ENCODE results near the gene FNDC3B. TPM values are rescaled to one million over a fixed set of nuclear protein-coding genes. Genes with fewer than 3 reads are reported as not detected.

Gene FNDC3B
- polyA plus RNA-seq, 1 donor = 25.9 TPM

GRCh38 chr3:172309059-172309458 lies 269.7 kb downstream of the FNDC3B start:
- Histone ChIP-seq H3K4me1 (ENCODE audit: control insufficient read depth, insufficient read depth, low read length) (peaks cover 19% of the 10 kb centered on the region), H3K36me3 (ENCODE audit: control insufficient read depth, insufficient read depth, low read length) (peaks cover 49% of the 10 kb centered on the region), H3K27me3 (ENCODE audit: control insufficient read depth, insufficient read depth, low read length) (no peaks in the 10 kb centered on the region), H3K27ac (ENCODE audit: low read length) (no peak overlapping the region), H3K9me3 (ENCODE audit: control insufficient read depth, low read depth, low read length) (no peaks in the 10 kb centered on the region), H3K4me3 (ENCODE audit: low read length) (no peak overlapping the region)
- DNase-seq = no peak
- WGBS (ENCODE audit: insufficient coverage, low lambda C conversion rate) = no CpG with 5 or more reads among the region's 3 CpGs

DNA sequence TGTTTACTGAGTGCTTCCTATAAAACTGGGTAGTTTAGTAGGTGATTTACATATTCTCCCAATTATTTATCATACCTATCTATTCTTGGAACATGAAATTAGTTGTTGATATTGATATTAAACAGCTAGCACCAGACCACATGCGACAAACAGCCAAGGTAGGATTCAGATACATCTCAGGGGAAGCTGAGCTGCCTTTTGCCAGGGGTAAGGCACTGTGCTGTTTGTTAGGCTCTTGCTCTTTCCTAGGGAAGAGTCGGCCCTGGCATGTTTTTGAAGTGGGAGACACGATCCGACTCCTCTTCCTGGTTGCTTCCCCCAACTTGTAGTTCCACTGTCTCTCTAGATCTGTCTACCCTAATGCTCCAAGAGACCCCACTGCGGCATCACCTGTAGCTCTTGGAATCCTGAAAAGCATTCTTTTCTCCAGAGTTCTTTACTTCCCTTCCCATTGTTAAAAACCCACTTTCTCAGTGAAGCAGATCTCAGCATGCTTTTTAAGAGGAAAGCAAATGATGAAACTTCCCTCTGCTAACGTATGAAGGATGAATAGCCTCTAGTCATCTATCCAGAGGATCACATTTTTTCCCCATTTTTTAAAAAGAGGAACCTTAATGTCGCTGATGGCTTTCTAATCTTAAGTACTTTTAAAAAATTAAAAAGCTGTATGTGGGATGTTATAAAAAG lies 270.5 kb downstream of the FNDC3B start:
- H3K27ac ChIP-seq (ENCODE audit: low read length) = no peak overlapping the region
- no peak for DNase-seq
- H3K4me1 ChIP-seq (ENCODE audit: control insufficient read depth, insufficient read depth, low read length) = peaks cover 27% of the 10 kb centered on the region
- H3K9me3 ChIP-seq (ENCODE audit: control insufficient read depth, low read depth, low read length) = no peaks in the 10 kb centered on the region
- H3K27me3 ChIP-seq (ENCODE audit: control insufficient read depth, insufficient read depth, low read length) = no peaks in the 10 kb centered on the region
- no peak overlapping the region for H3K4me3 ChIP-seq (ENCODE audit: low read length)
- H3K36me3 ChIP-seq (ENCODE audit: control insufficient read depth, insufficient read depth, low read length) = peaks cover 51% of the 10 kb centered on the region
- WGBS (ENCODE audit: insufficient coverage, low lambda C conversion rate) = 100% methylated on average over 1 of the region's 7 CpGs

DNA sequence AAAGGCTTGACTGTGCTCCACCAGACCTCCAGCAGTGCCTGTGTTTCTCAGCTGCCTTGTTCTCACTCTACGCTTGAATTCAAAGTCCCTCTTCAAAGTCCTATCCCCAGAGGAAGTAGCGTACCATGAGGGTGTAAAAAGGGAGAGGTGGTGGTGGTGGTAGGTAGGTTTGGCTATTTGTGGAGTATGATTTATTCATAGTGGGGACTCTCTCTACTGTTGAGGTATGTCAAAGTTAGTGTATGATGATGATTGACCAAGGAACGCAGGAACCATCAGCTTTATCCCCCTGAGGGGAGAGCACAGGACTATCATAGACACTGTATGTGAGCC lies 271.0 kb downstream of the FNDC3B start:
- WGBS (ENCODE audit: insufficient coverage, low lambda C conversion rate) = no CpG with 5 or more reads among the region's 3 CpGs
- DNase-seq = no peak
- no peak overlapping the region for H3K4me3 ChIP-seq (ENCODE audit: low read length)
- no peak overlapping the region for H3K27ac ChIP-seq (ENCODE audit: low read length)
- H3K9me3 ChIP-seq (ENCODE audit: control insufficient read depth, low read depth, low read length) = no peaks in the 10 kb centered on the region
- peaks cover 51% of the 10 kb centered on the region for H3K36me3 ChIP-seq (ENCODE audit: control insufficient read depth, insufficient read depth, low read length)
- peaks cover 27% of the 10 kb centered on the region for H3K4me1 ChIP-seq (ENCODE audit: control insufficient read depth, insufficient read depth, low read length)
- H3K27me3 ChIP-seq (ENCODE audit: control insufficient read depth, insufficient read depth, low read length) = no peaks in the 10 kb centered on the region

- H3K27ac ChIP-seq (ENCODE audit: low read length) = no peak overlapping the region
- no CpG with 5 or more reads among the region's 8 CpGs for WGBS (ENCODE audit: insufficient coverage, low lambda C conversion rate)
- H3K36me3 ChIP-seq (ENCODE audit: control insufficient read depth, insufficient read depth, low read length) = peaks cover 51% of the 10 kb centered on the region
- H3K9me3 ChIP-seq (ENCODE audit: control insufficient read depth, low read depth, low read length) = no peaks in the 10 kb centered on the region
- peaks cover 25% of the 10 kb centered on the region for H3K4me1 ChIP-seq (ENCODE audit: control insufficient read depth, insufficient read depth, low read length)
- DNase-seq = no peak
- H3K27me3 ChIP-seq (ENCODE audit: control insufficient read depth, insufficient read depth, low read length) = no peaks in the 10 kb centered on the region
- H3K4me3 ChIP-seq (ENCODE audit: low read length) = no peak overlapping the region
Observed at GRCh38 chr3:172311217-172311616, 271.8 kb downstream of the FNDC3B start.

DNA sequence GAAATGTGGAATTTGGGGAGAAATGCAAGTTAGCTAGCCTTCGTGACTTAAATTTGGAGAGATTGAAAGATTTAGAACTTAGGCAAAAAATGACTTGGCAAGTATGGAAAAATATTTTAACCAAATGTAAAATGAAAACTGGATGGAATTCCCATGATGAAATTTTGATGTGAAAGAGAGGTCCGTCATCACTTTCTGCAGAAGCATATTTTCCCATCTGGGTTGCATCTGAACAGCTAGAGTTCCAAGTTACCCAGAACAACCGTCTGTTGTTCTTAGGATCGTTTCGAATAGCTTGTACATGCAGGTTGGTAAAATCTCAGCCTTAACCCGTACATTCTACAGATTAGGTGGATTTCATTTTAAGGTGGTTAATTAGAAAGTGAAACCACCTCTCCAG lies 272.6 kb downstream of the FNDC3B start:
- no peak overlapping the region for H3K27ac ChIP-seq (ENCODE audit: low read length)
- H3K27me3 ChIP-seq (ENCODE audit: control insufficient read depth, insufficient read depth, low read length) = no peaks in the 10 kb centered on the region
- H3K4me3 ChIP-seq (ENCODE audit: low read length) = no peak overlapping the region
- H3K4me1 ChIP-seq (ENCODE audit: control insufficient read depth, insufficient read depth, low read length) = peaks cover 24% of the 10 kb centered on the region
- H3K36me3 ChIP-seq (ENCODE audit: control insufficient read depth, insufficient read depth, low read length) = peaks cover 50% of the 10 kb centered on the region
- H3K9me3 ChIP-seq (ENCODE audit: control insufficient read depth, low read depth, low read length) = no peaks in the 10 kb centered on the region
- WGBS (ENCODE audit: insufficient coverage, low lambda C conversion rate) = 95% methylated on average over 4 of the region's 6 CpGs
- DNase-seq = no peak

DNA sequence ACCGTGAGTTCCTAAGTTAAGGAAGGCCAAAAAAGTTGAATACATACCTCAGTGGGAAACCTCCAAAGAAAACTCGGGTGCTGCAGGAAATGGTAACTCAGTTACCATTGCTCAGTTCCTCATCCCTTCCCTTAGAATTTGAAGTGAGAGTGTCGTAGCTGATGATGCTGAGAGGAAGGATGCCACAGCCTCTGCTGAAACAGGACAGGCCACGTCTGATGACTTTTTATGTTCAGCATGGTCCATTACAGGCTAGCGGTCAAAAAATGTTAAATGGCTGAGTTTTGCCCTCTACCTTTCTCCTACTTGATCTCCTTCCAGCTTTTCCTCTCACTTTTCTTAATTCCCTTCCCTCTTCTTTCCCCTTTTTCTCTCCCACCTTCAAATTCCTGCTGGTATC lies 273.3 kb downstream of the FNDC3B start:
- no peaks in the 10 kb centered on the region for H3K27me3 ChIP-seq (ENCODE audit: control insufficient read depth, insufficient read depth, low read length)
- no peak overlapping the region for H3K27ac ChIP-seq (ENCODE audit: low read length)
- H3K36me3 ChIP-seq (ENCODE audit: control insufficient read depth, insufficient read depth, low read length) = peaks cover 46% of the 10 kb centered on the region
- 92% methylated on average over 2 of the region's 5 CpGs for WGBS (ENCODE audit: insufficient coverage, low lambda C conversion rate)
- no peaks in the 10 kb centered on the region for H3K9me3 ChIP-seq (ENCODE audit: control insufficient read depth, low read depth, low read length)
- H3K4me3 ChIP-seq (ENCODE audit: low read length) = no peak overlapping the region
- peaks cover 18% of the 10 kb centered on the region for H3K4me1 ChIP-seq (ENCODE audit: control insufficient read depth, insufficient read depth, low read length)
- no peak for DNase-seq

DNA sequence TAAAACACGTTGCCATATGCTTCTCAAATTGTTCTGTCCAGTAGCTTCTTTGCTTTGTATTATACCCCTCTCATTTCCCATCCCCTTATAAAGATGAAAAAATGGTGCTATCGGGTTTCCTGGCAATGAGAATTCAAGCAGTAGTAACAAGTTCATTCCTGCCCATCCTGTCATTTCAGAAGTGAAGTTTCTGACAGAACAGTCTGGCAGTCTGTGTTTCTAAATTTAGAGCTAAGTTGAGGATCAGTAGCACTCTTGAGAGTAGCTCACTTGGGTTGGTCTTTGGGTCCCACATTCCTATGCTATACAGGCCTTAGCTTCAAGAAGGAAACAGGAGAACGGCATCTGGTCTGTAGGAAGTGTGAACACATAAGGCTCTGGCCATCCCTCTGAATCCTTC lies 274.3 kb downstream of the FNDC3B start:
- WGBS (ENCODE audit: insufficient coverage, low lambda C conversion rate) = 33% methylated on average over 1 of the region's 3 CpGs
- no peaks in the 10 kb centered on the region for H3K9me3 ChIP-seq (ENCODE audit: control insufficient read depth, low read depth, low read length)
- H3K27ac ChIP-seq (ENCODE audit: low read length) = peak overlapping the region; percentile 84
- peaks cover 17% of the 10 kb centered on the region for H3K4me1 ChIP-seq (ENCODE audit: control insufficient read depth, insufficient read depth, low read length)
- H3K4me3 ChIP-seq (ENCODE audit: low read length) = no peak overlapping the region
- no peak for DNase-seq
- H3K27me3 ChIP-seq (ENCODE audit: control insufficient read depth, insufficient read depth, low read length) = no peaks in the 10 kb centered on the region
- H3K36me3 ChIP-seq (ENCODE audit: control insufficient read depth, insufficient read depth, low read length) = peaks cover 50% of the 10 kb centered on the region

GRCh38 chr3:172314591-172315160 lies 275.3 kb downstream of the FNDC3B start:
- DNase-seq = peak in 1 of 2 donors; percentile 21
- Histone ChIP-seq H3K4me3 (ENCODE audit: low read length) (no peak overlapping the region), H3K4me1 (ENCODE audit: control insufficient read depth, insufficient read depth, low read length) (peaks cover 17% of the 10 kb centered on the region), H3K27ac (ENCODE audit: low read length) (peak overlapping the region; percentile 84), H3K27me3 (ENCODE audit: control insufficient read depth, insufficient read depth, low read length) (no peaks in the 10 kb centered on the region), H3K9me3 (ENCODE audit: control insufficient read depth, low read depth, low read length) (no peaks in the 10 kb centered on the region), H3K36me3 (ENCODE audit: control insufficient read depth, insufficient read depth, low read length) (peaks cover 48% of the 10 kb centered on the region)
- WGBS (ENCODE audit: insufficient coverage, low lambda C conversion rate) = no CpG with 5 or more reads among the region's 8 CpGs

- H3K9me3 ChIP-seq (ENCODE audit: control insufficient read depth, low read depth, low read length) = no peaks in the 10 kb centered on the region
- 60% methylated on average over 1 of the region's 11 CpGs for WGBS (ENCODE audit: insufficient coverage, low lambda C conversion rate)
Observed at GRCh38 chr3:172315401-172316091, 276.2 kb downstream of the FNDC3B start.

GRCh38 chr3:172316758-172317157 lies 277.4 kb downstream of the FNDC3B start:
- no peak for DNase-seq
- Histone ChIP-seq H3K27ac (ENCODE audit: low read length) (no peak overlapping the region), H3K4me3 (ENCODE audit: low read length) (no peak overlapping the region), H3K9me3 (ENCODE audit: control insufficient read depth, low read depth, low read length) (no peaks in the 10 kb centered on the region), H3K27me3 (ENCODE audit: control insufficient read depth, insufficient read depth, low read length) (no peaks in the 10 kb centered on the region), H3K4me1 (ENCODE audit: control insufficient read depth, insufficient read depth, low read length) (peaks cover 17% of the 10 kb centered on the region), H3K36me3 (ENCODE audit: control insufficient read depth, insufficient read depth, low read length) (peaks cover 40% of the 10 kb centered on the region)
- 80% methylated on average over 1 of the region's 4 CpGs for WGBS (ENCODE audit: insufficient coverage, low lambda C conversion rate)

More at GRCh38 chr3:172315401-172316091, 276.2 kb downstream of the FNDC3B start:
- no peaks in the 10 kb centered on the region for H3K27me3 ChIP-seq (ENCODE audit: control insufficient read depth, insufficient read depth, low read length)
- H3K27ac ChIP-seq (ENCODE audit: low read length) = peak overlapping the region; percentile 84
- no peak overlapping the region for H3K4me3 ChIP-seq (ENCODE audit: low read length)
- peaks cover 45% of the 10 kb centered on the region for H3K36me3 ChIP-seq (ENCODE audit: control insufficient read depth, insufficient read depth, low read length)
- H3K4me1 ChIP-seq (ENCODE audit: control insufficient read depth, insufficient read depth, low read length) = peaks cover 17% of the 10 kb centered on the region
- peak; percentile 80 to 88 for DNase-seq
